ENCODE results near the gene HORMAD2.

Gene HORMAD2

GRCh38 chr22:30115705-30116104, 35.4 kb downstream of the HORMAD2 start:
- Histone ChIP-seq H2BK5ac (ENCODE audit: low read depth, low read length, poor library complexity) (no peak overlapping the region), H3K27me3 (ENCODE audit: insufficient read depth, low read length) (no peaks in the 10 kb centered on the region), H2AK5ac (ENCODE audit: low read length) (no peak overlapping the region), H2BK120ac (ENCODE audit: insufficient read depth, low read length, poor library complexity) (no peak overlapping the region), H3K27ac (ENCODE audit: low read depth, low read length) (no peak overlapping the region), H3K23ac (ENCODE audit: low read length) (no peak overlapping the region), H3K14ac (ENCODE audit: low read length) (no peak overlapping the region), H3K79me1 (ENCODE audit: low read length) (no peaks in the 10 kb centered on the region), H3K18ac (ENCODE audit: low read length) (no peak overlapping the region), H3K9ac (ENCODE audit: low read length) (no peak overlapping the region), H3K4me2 (ENCODE audit: low read length) (no peak overlapping the region), H2BK12ac (ENCODE audit: low read length) (no peak overlapping the region), H3K4me3 (ENCODE audit: low read depth, low read length) (no peak overlapping the region), H4K8ac (ENCODE audit: low read depth, low read length) (no peak overlapping the region), H3K36me3 (ENCODE audit: control insufficient read depth in 1 of 2, insufficient read depth in 2 of 2, low read length in 2 of 2) (no peaks in the 10 kb centered on the region), H4K12ac (ENCODE audit: low read depth, low read length) (no peak overlapping the region), H3K9me3 (ENCODE audit: insufficient read depth, low read depth, low read length) (no peaks in the 10 kb centered on the region), H3K4me1 (ENCODE audit: control insufficient read depth in 1 of 2, insufficient read depth in 2 of 2, low read length in 2 of 2) (no peaks in the 10 kb centered on the region), H3K79me2 (ENCODE audit: control insufficient read depth, insufficient read depth, low read length, poor library complexity) (no peaks in the 10 kb centered on the region), H2AFZ (ENCODE audit: insufficient read depth, low read length, poor library complexity) (no peak overlapping the region), H3K4ac (ENCODE audit: low read depth, low read length) (no peak overlapping the region), H4K91ac (ENCODE audit: low read depth, low read length) (no peak overlapping the region)
- WGBS (ENCODE audit: extremely low coverage, insufficient coverage, insufficient read length) = no CpG with 5 or more reads among the region's 2 CpGs
- no peak for DNase-seq

GRCh38 chr22:30116362-30117117, 36.3 kb downstream of the HORMAD2 start:
- H3K14ac ChIP-seq (ENCODE audit: low read length) = no peak overlapping the region
- no peak overlapping the region for H3K4me2 ChIP-seq (ENCODE audit: low read length)
- no peak for DNase-seq
- H2BK12ac ChIP-seq (ENCODE audit: low read length) = no peak overlapping the region
- no peaks in the 10 kb centered on the region for H3K79me1 ChIP-seq (ENCODE audit: low read length)
- H4K8ac ChIP-seq (ENCODE audit: low read depth, low read length) = no peak overlapping the region
- no peak overlapping the region for H2AK5ac ChIP-seq (ENCODE audit: low read length)
- no peak overlapping the region for H3K4ac ChIP-seq (ENCODE audit: low read depth, low read length)
- H4K12ac ChIP-seq (ENCODE audit: low read depth, low read length) = no peak overlapping the region
- H3K9me3 ChIP-seq (ENCODE audit: insufficient read depth, low read depth, low read length) = no peaks in the 10 kb centered on the region
- H3K27ac ChIP-seq (ENCODE audit: low read depth, low read length) = no peak overlapping the region
- H3K9ac ChIP-seq (ENCODE audit: low read length) = no peak overlapping the region
- H3K23ac ChIP-seq (ENCODE audit: low read length) = no peak overlapping the region
- no peak overlapping the region for H4K91ac ChIP-seq (ENCODE audit: low read depth, low read length)
- no peaks in the 10 kb centered on the region for H3K36me3 ChIP-seq (ENCODE audit: control insufficient read depth in 1 of 2, insufficient read depth in 2 of 2, low read length in 2 of 2)
- H3K4me1 ChIP-seq (ENCODE audit: control insufficient read depth in 1 of 2, insufficient read depth in 2 of 2, low read length in 2 of 2) = no peaks in the 10 kb centered on the region
- no peak overlapping the region for H3K18ac ChIP-seq (ENCODE audit: low read length)
- H3K79me2 ChIP-seq (ENCODE audit: control insufficient read depth, insufficient read depth, low read length, poor library complexity) = no peaks in the 10 kb centered on the region
- no peak overlapping the region for H2BK5ac ChIP-seq (ENCODE audit: low read depth, low read length, poor library complexity)
- no CpG with 5 or more reads among the region's 1 CpG for WGBS (ENCODE audit: extremely low coverage, insufficient coverage, insufficient read length)
- H3K27me3 ChIP-seq (ENCODE audit: insufficient read depth, low read length) = no peaks in the 10 kb centered on the region
- H3K4me3 ChIP-seq (ENCODE audit: low read depth, low read length) = no peak overlapping the region
- no peak overlapping the region for H2BK120ac ChIP-seq (ENCODE audit: insufficient read depth, low read length, poor library complexity)
- no peak overlapping the region for H2AFZ ChIP-seq (ENCODE audit: insufficient read depth, low read length, poor library complexity)

- no peak overlapping the region for H3K4ac ChIP-seq (ENCODE audit: low read depth, low read length)
- H3K14ac ChIP-seq (ENCODE audit: low read length) = no peak overlapping the region
- no peak for DNase-seq
- H3K23ac ChIP-seq (ENCODE audit: low read length) = no peak overlapping the region
- H2BK12ac ChIP-seq (ENCODE audit: low read length) = no peak overlapping the region
- no peak overlapping the region for H4K12ac ChIP-seq (ENCODE audit: low read depth, low read length)
- no peak overlapping the region for H3K27ac ChIP-seq (ENCODE audit: low read depth, low read length)
- H2AK5ac ChIP-seq (ENCODE audit: low read length) = no peak overlapping the region
- no peak overlapping the region for H4K91ac ChIP-seq (ENCODE audit: low read depth, low read length)
- H3K27me3 ChIP-seq (ENCODE audit: insufficient read depth, low read length) = no peaks in the 10 kb centered on the region
- H4K8ac ChIP-seq (ENCODE audit: low read depth, low read length) = no peak overlapping the region
- no peaks in the 10 kb centered on the region for H3K9me3 ChIP-seq (ENCODE audit: insufficient read depth, low read depth, low read length)
- no peak overlapping the region for H3K4me3 ChIP-seq (ENCODE audit: low read depth, low read length)
- no peak overlapping the region for H2BK120ac ChIP-seq (ENCODE audit: insufficient read depth, low read length, poor library complexity)
- H3K79me1 ChIP-seq (ENCODE audit: low read length) = no peaks in the 10 kb centered on the region
- no peaks in the 10 kb centered on the region for H3K36me3 ChIP-seq (ENCODE audit: control insufficient read depth in 1 of 2, insufficient read depth in 2 of 2, low read length in 2 of 2)
- no peaks in the 10 kb centered on the region for H3K79me2 ChIP-seq (ENCODE audit: control insufficient read depth, insufficient read depth, low read length, poor library complexity)
- no peak overlapping the region for H2BK5ac ChIP-seq (ENCODE audit: low read depth, low read length, poor library complexity)
- H3K18ac ChIP-seq (ENCODE audit: low read length) = no peak overlapping the region
- H3K4me1 ChIP-seq (ENCODE audit: control insufficient read depth in 1 of 2, insufficient read depth in 2 of 2, low read length in 2 of 2) = no peaks in the 10 kb centered on the region
- H2AFZ ChIP-seq (ENCODE audit: insufficient read depth, low read length, poor library complexity) = no peak overlapping the region
- no peak overlapping the region for H3K4me2 ChIP-seq (ENCODE audit: low read length)
- H3K9ac ChIP-seq (ENCODE audit: low read length) = no peak overlapping the region
- WGBS (ENCODE audit: extremely low coverage, insufficient coverage, insufficient read length) = no CpG with 5 or more reads among the region's 3 CpGs
These were observed 37.0 kb downstream of the HORMAD2 start for GRCh38 chr22:30117256-30117655.

GRCh38 chr22:30118291-30118690, 38.0 kb downstream of the HORMAD2 start:
- Histone ChIP-seq H3K9ac (ENCODE audit: low read length) (no peak overlapping the region), H3K27ac (ENCODE audit: low read depth, low read length) (no peak overlapping the region), H4K8ac (ENCODE audit: low read depth, low read length) (no peak overlapping the region), H3K4me2 (ENCODE audit: low read length) (no peak overlapping the region), H4K91ac (ENCODE audit: low read depth, low read length) (no peak overlapping the region), H3K18ac (ENCODE audit: low read length) (no peak overlapping the region), H3K4me3 (ENCODE audit: low read depth, low read length) (no peak overlapping the region), H3K14ac (ENCODE audit: low read length) (no peak overlapping the region), H2BK12ac (ENCODE audit: low read length) (no peak overlapping the region), H3K9me3 (ENCODE audit: insufficient read depth, low read depth, low read length) (no peaks in the 10 kb centered on the region), H3K27me3 (ENCODE audit: insufficient read depth, low read length) (no peaks in the 10 kb centered on the region), H3K23ac (ENCODE audit: low read length) (no peak overlapping the region), H4K12ac (ENCODE audit: low read depth, low read length) (no peak overlapping the region), H3K79me1 (ENCODE audit: low read length) (no peaks in the 10 kb centered on the region), H2BK120ac (ENCODE audit: insufficient read depth, low read length, poor library complexity) (no peak overlapping the region), H3K4me1 (ENCODE audit: control insufficient read depth in 1 of 2, insufficient read depth in 2 of 2, low read length in 2 of 2) (no peaks in the 10 kb centered on the region), H2AFZ (ENCODE audit: insufficient read depth, low read length, poor library complexity) (no peak overlapping the region), H3K4ac (ENCODE audit: low read depth, low read length) (no peak overlapping the region), H2AK5ac (ENCODE audit: low read length) (no peak overlapping the region), H2BK5ac (ENCODE audit: low read depth, low read length, poor library complexity) (no peak overlapping the region), H3K36me3 (ENCODE audit: control insufficient read depth in 1 of 2, insufficient read depth in 2 of 2, low read length in 2 of 2) (no peaks in the 10 kb centered on the region), H3K79me2 (ENCODE audit: control insufficient read depth, insufficient read depth, low read length, poor library complexity) (no peaks in the 10 kb centered on the region)
- no peak for DNase-seq
- no CpG with 5 or more reads among the region's 2 CpGs for WGBS (ENCODE audit: extremely low coverage, insufficient coverage, insufficient read length)

Data from trophoblast cell (in vitro differentiated cells and primary cell).